Activated CD8-positive, alpha-beta T cell treated with anti-CD3 and anti-CD28 coated beads for 36 hours (primary cell): ENCODE measurements around the gene TMEM184B. TPM values are rescaled to one million over a fixed set of nuclear protein-coding genes. Genes with fewer than 3 reads are reported as not detected.
A peak's percentile ranks its signal among the peaks of the same experiment; 100 is the strongest.

Source experiments
- ATAC-seq: fragments of 200-7000 bp; cut with Tn5 transposase; one replicate; pipeline ENCODE4 v1.10.0; 2021; ENCODE audit warnings: mild to moderate bottlenecking, moderate library complexity
- CTCF ChIA-PET: fragments of 350-600 bp; sonication (Branson Sonifier 250); formaldehyde crosslinking; loops from one replicate; lab custom pipeline; 2021; ENCODE audit warnings: antibody characterized with exemption; lab: Charles Lee
- POLR2A ChIA-PET: fragments of 350-600 bp; sonication (Branson Sonifier 250); formaldehyde crosslinking; loops from one replicate; lab custom pipeline; 2021; ENCODE audit warnings: antibody characterized with exemption; lab: Charles Lee
- DNase-seq: peaks from one replicate; pipeline ENCODE4 v3.0.0-alpha.2; 2020
- H3K27ac Mint-ChIP-seq: one replicate; pipeline ENCODE4 v1.8.0; 2021; ENCODE audit warnings: mild to moderate bottlenecking, mixed read lengths
- H3K27me3 Mint-ChIP-seq: one replicate; pipeline ENCODE4 v1.8.0; 2021; ENCODE audit warnings: mixed read lengths
- H3K36me3 Mint-ChIP-seq: one replicate; pipeline ENCODE4 v1.8.0; 2021; ENCODE audit warnings: low read depth, mixed read lengths
- H3K4me1 Mint-ChIP-seq: one replicate; pipeline ENCODE4 v1.8.0; 2021; ENCODE audit warnings: low read depth, mixed read lengths
- H3K4me3 Mint-ChIP-seq: one replicate; pipeline ENCODE4 v1.8.0; 2021; ENCODE audit warnings: mild to moderate bottlenecking, moderate library complexity, mixed read lengths
- H3K9me3 Mint-ChIP-seq: one replicate; pipeline ENCODE4 v1.8.0; 2021; ENCODE audit warnings: mixed read lengths
- CTCF ChIP-seq: fragments of 200-600 bp; IDR thresholded peaks from one replicate; pipeline ENCODE4 v1.8.0; 2022; ENCODE audit warnings: antibody characterized with exemption, mild to moderate bottlenecking
- intact Hi-C: fragments of 100-400 bp; cut with micrococcal nuclease; formaldehyde crosslinking; loops from one replicate; pipeline ENCODE4 v1.10.0; 2022
- total RNA-seq, 2 experiments: library from RNA; stranded (reverse); gene quantifications; one replicate each; pipeline ENCODE4 v1.2.3, GENCODE V29; 2021

TMEM184B gene
- total RNA-seq, 2 experiments from 2014 or later: 15.7 to 16.8 TPM

- TF ChIP-seq CTCF: no peak
- CTCF ChIA-PET: no interaction called here
Observed at GRCh38 chr22:38232196-38232595, 40.6 kb downstream of the TMEM184B start.

GRCh38 chr22:38230916-38231315 is 41.9 kb downstream of the TMEM184B start:
- no peak for ATAC-seq
- H3K27ac Mint-ChIP-seq: no peak overlapping the region
- no peaks in the 10 kb centered on the region for H3K27me3 Mint-ChIP-seq
- no peak overlapping the region for H3K4me3 Mint-ChIP-seq
- H3K4me1 Mint-ChIP-seq: no peaks in the 10 kb centered on the region
- ChIA-PET CTCF (interaction anchor here (0.9 to 3.0 kb wide), 9 partner anchors 19 to 179 kb away, joined by 3 to 30 read pairs (median 5); partner anchors contain the start of gene PICK1), POLR2A (no interaction called here)
- no peak for DNase-seq
- no peak for TF ChIP-seq CTCF
- H3K36me3 Mint-ChIP-seq: peaks cover 9% of the 10 kb centered on the region
- H3K9me3 Mint-ChIP-seq: no peaks in the 10 kb centered on the region
- intact Hi-C loops: no loop called here

More at GRCh38 chr22:38232196-38232595, 40.6 kb downstream of the TMEM184B start:
- DNase-seq (no peak), ATAC-seq (no peak)
- Mint-ChIP-seq H3K27me3 (no peaks in the 10 kb centered on the region), H3K9me3 (no peaks in the 10 kb centered on the region), H3K36me3 (peaks cover 9% of the 10 kb centered on the region), H3K4me3 (no peak overlapping the region), H3K4me1 (no peaks in the 10 kb centered on the region), H3K27ac (no peak overlapping the region)
- intact Hi-C loops: no loop called here
- POLR2A ChIA-PET: interaction anchor here (0.7 kb wide), 1 partner anchor 8 kb away, joined by 3 read pairs; no protein-coding TSS in a partner anchor

GRCh38 chr22:38230108-38230825 is 42.5 kb downstream of the TMEM184B start:
- no peak overlapping the region for H3K4me3 Mint-ChIP-seq
- H3K9me3 Mint-ChIP-seq: no peaks in the 10 kb centered on the region
- H3K36me3 Mint-ChIP-seq: peaks cover 9% of the 10 kb centered on the region
- no peaks in the 10 kb centered on the region for H3K27me3 Mint-ChIP-seq
- TF ChIP-seq CTCF: peak; percentile 59
- ChIA-PET POLR2A (no interaction called here), CTCF (interaction anchor here (0.7 to 3.0 kb wide), 13 partner anchors 20 to 178 kb away, joined by 3 to 30 read pairs (median 3); partner anchors contain the start of gene PICK1)
- DNase-seq (peak; percentile 66), ATAC-seq (peak; percentile 61)
- no peak overlapping the region for H3K27ac Mint-ChIP-seq
- H3K4me1 Mint-ChIP-seq: no peaks in the 10 kb centered on the region
- intact Hi-C loops: no loop called here

GRCh38 chr22:38228873-38229740 is 43.7 kb downstream of the TMEM184B start:
- no peak for TF ChIP-seq CTCF
- ChIA-PET CTCF (interaction anchor here (0.7 to 3.0 kb wide), 9 partner anchors 21 to 177 kb away, joined by 3 to 30 read pairs (median 4); partner anchors contain the start of gene PICK1), POLR2A (no interaction called here)
- DNase-seq (no peak), ATAC-seq (peak; percentile 17)
- intact Hi-C loops: no loop called here
- no peak overlapping the region for H3K4me3 Mint-ChIP-seq
- H3K4me1 Mint-ChIP-seq: no peaks in the 10 kb centered on the region
- no peaks in the 10 kb centered on the region for H3K27me3 Mint-ChIP-seq
- H3K27ac Mint-ChIP-seq: no peak overlapping the region
- H3K36me3 Mint-ChIP-seq: peaks cover 9% of the 10 kb centered on the region
- H3K9me3 Mint-ChIP-seq: no peaks in the 10 kb centered on the region
